CD4-positive, CD25-positive, alpha-beta regulatory T cell (primary cell): Measurements from ENCODE around the gene ELAVL3. TPM values are rescaled to one million over a fixed set of nuclear protein-coding genes. Genes with fewer than 3 reads are reported as not detected.

Experiments
- ATAC-seq, 2 donors: fragments of 150-1000 bp; cut with Tn5 transposase; one replicate each; pipeline ENCODE4 v1.10.0; 2021; ENCODE audit warnings: low read depth in 2 of 2, moderate number of reproducible peaks in 2 of 2, moderate library complexity in 1 of 2
- DNase-seq, 3 donors: peaks; one replicate each; pipeline versions ENCODE4 v3.0.0 to v3.0.0-alpha.2; 2012 to 2022; ENCODE audit warnings: mixed read lengths in 1 of 3
- H3K27ac ChIP-seq: one replicate; pipeline ENCODE4 v1.7.0; 2013; ENCODE audit warnings: mild to moderate bottlenecking, low read length; ENCODE audit not compliant: insufficient read depth, poor library complexity, severe bottlenecking
- H3K27me3 ChIP-seq: one replicate; pipeline ENCODE4 v1.7.0; 2013; ENCODE audit warnings: low read length; ENCODE audit not compliant: control insufficient read depth, insufficient read depth
- H3K36me3 ChIP-seq: one replicate; pipeline ENCODE4 v1.7.0; 2013; ENCODE audit warnings: mild to moderate bottlenecking, low read length, moderate library complexity; ENCODE audit not compliant: control insufficient read depth, insufficient read depth
- H3K4me1 ChIP-seq: 2 replicates; pipeline ENCODE4 v1.7.0; 2013; ENCODE audit warnings: mild to moderate bottlenecking, low read length; ENCODE audit not compliant: insufficient read depth, control insufficient read depth, poor library complexity, severe bottlenecking
- H3K4me3 ChIP-seq: one replicate; pipeline ENCODE4 v1.7.0; 2013; ENCODE audit warnings: low read depth, mild to moderate bottlenecking, low read length, moderate library complexity
- H3K9me3 ChIP-seq, 2 experiments: 1 replicate in 1 of 2; 2 replicates in 1 of 2; pipeline ENCODE4 v1.7.0; 2013; ENCODE audit warnings: low read length in 2 of 2, mild to moderate bottlenecking in 1 of 2, moderate library complexity in 1 of 2; ENCODE audit not compliant: control insufficient read depth in 2 of 2
- H3K27ac Mint-ChIP-seq, 3 donors: one replicate each; pipeline ENCODE4 v1.8.0; 2020 to 2022; ENCODE audit warnings: mild to moderate bottlenecking in 3 of 3, mixed read lengths in 3 of 3, moderate library complexity in 2 of 3
- H3K27me3 Mint-ChIP-seq: one replicate; pipeline ENCODE4 v1.8.0; 2022; ENCODE audit warnings: mild to moderate bottlenecking, mixed read lengths
- H3K36me3 Mint-ChIP-seq: one replicate; pipeline ENCODE4 v1.8.0; 2020; ENCODE audit warnings: mixed read lengths
- H3K4me1 Mint-ChIP-seq, 4 donors: one replicate each; pipeline ENCODE4 v1.8.0; 2020 to 2022; ENCODE audit warnings: mixed read lengths in 4 of 4, mild to moderate bottlenecking in 1 of 4
- H3K4me3 Mint-ChIP-seq, 4 donors: one replicate each; pipeline ENCODE4 v1.8.0; 2020 to 2022; ENCODE audit warnings: mild to moderate bottlenecking in 4 of 4, mixed read lengths in 4 of 4, moderate library complexity in 3 of 4
- H3K9me3 Mint-ChIP-seq, 7 donors: one replicate each; pipeline ENCODE4 v1.8.0; 2020 to 2022; ENCODE audit warnings: mixed read lengths in 7 of 7, mild to moderate bottlenecking in 3 of 7, moderate library complexity in 2 of 7
- polyA plus RNA-seq, 4 donors: library from polyadenylated mRNA; unstranded; fragments of 300-500 nt; fragmentation: Illumina TruSeq; gene quantifications; one replicate each; pipeline ENCODE4 v1.2.3, GENCODE V29; 2021
- total RNA-seq: library from RNA; stranded (reverse); gene quantifications from one replicate; pipeline ENCODE4 v1.2.3, GENCODE V29; 2022

Gene ELAVL3
- total and polyA plus RNA-seq, 5 donors from 2014 or later = not detected

- no peak for ATAC-seq
- Mint-ChIP-seq H3K4me3 (peak overlapping the region; percentile 45 to 85 (median 76)), H3K27ac (peak overlapping the region in 1 of 3 donors; percentile 56), H3K4me1 (peaks cover 0 to 48% (median 19%) of the 10 kb centered on the region in 4 donors), H3K9me3 (no peaks in the 10 kb centered on the region), H3K27me3 (peaks cover 56% of the 10 kb centered on the region), H3K36me3 (no peaks in the 10 kb centered on the region)
- DNase-seq = peak in 1 of 3 donors; percentile 9
- Histone ChIP-seq H3K4me3 (peak overlapping the region; percentile 24), H3K27me3 (peaks cover 9% of the 10 kb centered on the region), H3K27ac (no peak overlapping the region), H3K36me3 (no peaks in the 10 kb centered on the region), H3K4me1 (peaks cover 52% of the 10 kb centered on the region), H3K9me3 (no peaks in the 10 kb centered on the region)
Observed at GRCh38 chr19:11423164-11423790, 57.6 kb downstream of the ELAVL3 start.

DNA sequence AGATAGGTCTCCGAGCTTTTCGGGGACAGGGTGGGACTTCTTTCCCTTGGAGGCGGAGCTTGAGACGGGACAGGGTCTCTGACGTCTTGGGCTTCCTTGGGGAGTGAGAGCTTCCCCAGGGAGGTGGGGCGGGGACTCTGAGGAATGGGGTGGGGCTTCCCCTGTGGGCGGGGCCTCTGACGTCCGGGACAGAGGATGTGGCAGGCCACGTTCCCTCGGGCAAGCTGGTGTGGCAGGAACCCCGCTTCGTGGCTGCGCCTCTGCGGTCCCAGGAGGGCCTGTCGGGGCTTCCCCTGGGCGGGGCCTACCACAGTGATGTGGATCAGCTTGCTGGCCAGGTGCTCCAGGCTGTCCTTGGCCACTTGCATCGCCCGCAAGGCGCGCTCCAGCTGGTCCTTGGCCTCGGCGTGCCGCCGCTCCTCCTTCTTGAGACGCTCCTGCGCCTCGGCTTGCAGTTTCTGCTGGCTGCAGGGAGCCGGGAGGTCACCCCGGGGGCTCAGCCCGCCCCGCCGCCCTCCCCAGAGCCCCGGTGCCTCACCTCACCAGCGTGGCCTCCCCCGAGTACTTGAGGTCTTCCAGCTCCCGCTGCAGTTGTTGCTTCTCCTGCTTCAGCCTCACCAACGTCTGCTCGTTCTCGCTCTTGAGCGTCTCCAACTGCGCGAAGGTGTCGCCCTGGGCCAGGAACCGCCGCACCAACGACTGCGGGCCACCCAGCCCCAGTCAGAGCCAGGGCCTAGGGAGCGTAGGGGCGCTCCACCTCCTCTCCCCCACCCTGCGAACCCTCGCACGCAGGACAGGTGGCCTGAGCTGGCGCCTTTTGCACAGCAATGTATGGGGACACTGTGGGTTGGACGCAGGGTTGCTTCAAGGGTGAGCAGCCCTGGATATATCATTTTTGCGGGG is 58.4 kb downstream of the ELAVL3 start:
- Mint-ChIP-seq H3K27me3 (peaks cover 64% of the 10 kb centered on the region), H3K9me3 (no peaks in the 10 kb centered on the region), H3K27ac (no peak overlapping the region), H3K4me3 (peak overlapping the region; percentile 73 to 85 (median 76)), H3K4me1 (peaks cover 0 to 50% (median 19%) of the 10 kb centered on the region in 4 donors), H3K36me3 (no peaks in the 10 kb centered on the region)
- peaks cover 9% of the 10 kb centered on the region for H3K27me3 ChIP-seq
- ATAC-seq = peak; percentile 61 to 72
- DNase-seq = peak; percentile 44 to 75 (median 56)
- H3K4me3 ChIP-seq = peak overlapping the region; percentile 19
- no peaks in the 10 kb centered on the region for H3K36me3 ChIP-seq
- H3K9me3 ChIP-seq = no peaks in the 10 kb centered on the region
- H3K27ac ChIP-seq = no peak overlapping the region
- peaks cover 53% of the 10 kb centered on the region for H3K4me1 ChIP-seq

DNA sequence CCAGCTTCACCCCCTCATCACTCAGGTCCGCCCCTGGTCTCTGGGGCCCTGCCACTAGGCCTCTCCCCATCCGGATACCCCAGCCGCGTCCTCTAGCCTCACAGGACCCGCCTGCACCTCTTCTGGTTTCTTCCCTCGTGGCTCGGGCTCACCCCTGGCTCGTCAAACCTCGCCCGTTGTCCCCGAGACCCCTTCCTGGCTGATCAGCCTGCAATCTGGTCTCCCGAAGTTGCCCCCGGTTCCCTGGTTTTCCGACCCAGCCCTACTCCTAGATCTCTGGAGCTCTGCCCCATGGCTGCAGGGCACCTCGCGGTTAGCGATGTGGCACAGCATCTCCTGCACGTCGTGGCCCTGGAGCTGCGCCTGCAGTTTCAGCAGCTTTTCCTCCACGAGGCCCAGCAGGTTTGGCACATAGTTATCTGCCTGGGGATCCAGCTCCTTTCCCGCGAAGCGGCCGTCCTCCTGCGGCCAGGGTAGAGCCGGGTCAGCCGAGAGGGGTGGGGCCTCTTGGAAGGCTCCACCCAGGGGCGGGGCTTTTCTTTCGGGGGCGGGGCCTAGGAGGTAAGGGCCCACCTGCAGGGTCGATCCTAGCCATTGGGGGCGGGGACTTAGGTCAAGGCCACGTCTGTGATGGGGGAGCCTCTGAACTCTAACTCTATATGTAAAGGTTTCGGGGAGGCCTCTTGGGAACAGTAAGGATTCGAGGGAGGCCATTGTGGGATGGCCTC is 59.3 kb downstream of the ELAVL3 start:
- Histone ChIP-seq H3K27me3 (peaks cover 9% of the 10 kb centered on the region), H3K4me3 (peak overlapping the region; percentile 19), H3K9me3 (no peaks in the 10 kb centered on the region), H3K36me3 (no peaks in the 10 kb centered on the region), H3K27ac (no peak overlapping the region), H3K4me1 (peaks cover 53% of the 10 kb centered on the region)
- peaks cover 0 to 50% (median 19%) of the 10 kb centered on the region in 4 donors for H3K4me1 Mint-ChIP-seq
- no peaks in the 10 kb centered on the region for H3K36me3 Mint-ChIP-seq
- H3K27ac Mint-ChIP-seq = peak overlapping the region in 1 of 3 donors; percentile 92
- ATAC-seq = peak; percentile 20 to 36
- peaks cover 72% of the 10 kb centered on the region for H3K27me3 Mint-ChIP-seq
- H3K4me3 Mint-ChIP-seq = peak overlapping the region; percentile 29 to 81 (median 68)
- H3K9me3 Mint-ChIP-seq = no peaks in the 10 kb centered on the region
- DNase-seq = peak; percentile 29 to 39 (median 35)

- peaks cover 0 to 50% (median 19%) of the 10 kb centered on the region in 4 donors for H3K4me1 Mint-ChIP-seq
- no peak overlapping the region for H3K27ac ChIP-seq
- no peaks in the 10 kb centered on the region for H3K9me3 ChIP-seq
- no peaks in the 10 kb centered on the region for H3K9me3 Mint-ChIP-seq
- peak overlapping the region; percentile 2 to 81 (median 52) for H3K4me3 Mint-ChIP-seq
- DNase-seq (no peak), ATAC-seq (no peak)
- peak overlapping the region in 1 of 3 donors; percentile 92 for H3K27ac Mint-ChIP-seq
- H3K27me3 ChIP-seq = peaks cover 9% of the 10 kb centered on the region
- no peak overlapping the region for H3K4me3 ChIP-seq
- peaks cover 77% of the 10 kb centered on the region for H3K27me3 Mint-ChIP-seq
- H3K36me3 Mint-ChIP-seq = no peaks in the 10 kb centered on the region
- no peaks in the 10 kb centered on the region for H3K36me3 ChIP-seq
- H3K4me1 ChIP-seq = peaks cover 53% of the 10 kb centered on the region
Observed at GRCh38 chr19:11420429-11421370, 60.1 kb downstream of the ELAVL3 start.

GRCh38 chr19:11418549-11419506 is 62.0 kb downstream of the ELAVL3 start, which contains the start of gene RGL3:
TSS of gene RGL3 (minus strand) at chr19:11419314. CDS start at chr19:11419278, 36 bp downstream.
- peak within 1 kb of the TSS in 3 of 4 donors; percentile 33 to 58 (median 52) for H3K4me3 Mint-ChIP-seq
- DNase-seq (no peak), ATAC-seq (no peak)
- Histone ChIP-seq H3K36me3 (no peaks in the 10 kb centered on the region), H3K4me1 (peaks cover 51% of the 10 kb centered on the region), H3K27me3 (peaks cover 9% of the 10 kb centered on the region), H3K27ac (no peak within 1 kb of the TSS), H3K4me3 (no peak within 1 kb of the TSS), H3K9me3 (no peaks in the 10 kb centered on the region)
- peaks cover 0 to 46% (median 19%) of the 10 kb centered on the region in 4 donors for H3K4me1 Mint-ChIP-seq
- H3K27ac Mint-ChIP-seq = peak within 1 kb of the TSS in 1 of 3 donors; percentile 5
- H3K36me3 Mint-ChIP-seq = no peaks in the 10 kb centered on the region
- peaks cover 72% of the 10 kb centered on the region for H3K27me3 Mint-ChIP-seq
- H3K9me3 Mint-ChIP-seq = no peaks in the 10 kb centered on the region

- H3K27me3 Mint-ChIP-seq = peaks cover 65% of the 10 kb centered on the region
- DNase-seq (no peak), ATAC-seq (no peak)
- H3K27me3 ChIP-seq = peaks cover 8% of the 10 kb centered on the region
- peak overlapping the region in 2 of 4 donors; percentile 22 to 52 for H3K4me3 Mint-ChIP-seq
- H3K9me3 ChIP-seq = no peaks in the 10 kb centered on the region
- H3K27ac Mint-ChIP-seq = no peak overlapping the region
- H3K36me3 Mint-ChIP-seq = no peaks in the 10 kb centered on the region
- H3K9me3 Mint-ChIP-seq = no peaks in the 10 kb centered on the region
- peaks cover 44% of the 10 kb centered on the region for H3K4me1 ChIP-seq
- peaks cover 0 to 39% (median 13%) of the 10 kb centered on the region in 4 donors for H3K4me1 Mint-ChIP-seq
- no peak overlapping the region for H3K4me3 ChIP-seq
- no peaks in the 10 kb centered on the region for H3K36me3 ChIP-seq
- H3K27ac ChIP-seq = no peak overlapping the region
Observed at GRCh38 chr19:11418094-11418548, 62.7 kb downstream of the ELAVL3 start.
